ENCODE results near the gene SETD2. TPM values are rescaled to one million over a fixed set of nuclear protein-coding genes. Genes with fewer than 3 reads are reported as not detected.

Gene SETD2
- total and polyA plus RNA-seq, 2 experiments from 2014 or later = 16.7 to 45.2 TPM

GRCh38 chr3:46991406-46992165, 172.3 kb downstream of the SETD2 start:
- H3K27ac Mint-ChIP-seq = no peak overlapping the region

More at GRCh38 chr3:46991406-46992165, 172.3 kb downstream of the SETD2 start:
- Histone ChIP-seq H3F3A (replicated peaks; ENCODE audit: low read depth) (0 out of 2 replicates have a peak, but pooled peaks cover 4% of the 10 kb centered on the region), H4K20me1 (replicated peaks; ENCODE audit: insufficient read depth) (no peaks in the 10 kb centered on the region), H3K79me2 (replicated peaks; ENCODE audit: insufficient read depth) (no peaks in the 10 kb centered on the region), H3K36me3 (ENCODE audit: insufficient read depth) (no peaks in the 10 kb centered on the region), H3K4me3 (no peak overlapping the region), H3K9me2 (ENCODE audit: insufficient read depth) (no peaks in the 10 kb centered on the region), H2AFZ (no peak overlapping the region), H3K4me1 (ENCODE audit: insufficient read depth) (peaks cover 12% of the 10 kb centered on the region), H3K4me2 (no peak overlapping the region), H3K27ac (ENCODE audit: low read depth) (no peak overlapping the region), H3K27me3 (ENCODE audit: insufficient read depth) (no peaks in the 10 kb centered on the region)
- H3K4me1 Mint-ChIP-seq = peaks cover 31% of the 10 kb centered on the region
- no peaks in the 10 kb centered on the region; the same call in 2 of the 3 replicates for H3K9me3 Mint-ChIP-seq
- TF ChIP-seq CREB1 (CRISPR knock-in tag; IDR thresholded peaks at IDR 0.05; ENCODE audit: low read depth) (no peak), ZNF114 (CRISPR knock-in tag; IDR thresholded peaks at IDR 0.05) (no peak), REST (IDR thresholded peaks at IDR 0.05; ENCODE audit: unreplicated experiment) (no peak), ZNF462 (CRISPR knock-in tag; IDR thresholded peaks at IDR 0.05) (no peak), CTCF (conservative IDR thresholded peaks at IDR 0.05; ENCODE audit: low read depth in 2 of 2) (no peak), NANOG (IDR thresholded peaks at IDR 0.05; ENCODE audit: borderline replicate concordance) (no peak), STAT1 (IDR thresholded peaks at IDR 0.05; ENCODE audit: unreplicated experiment) (no peak), JUNB (IDR thresholded peaks at IDR 0.05; ENCODE audit: unreplicated experiment) (no peak), ZNF331 (CRISPR knock-in tag; IDR thresholded peaks at IDR 0.05; ENCODE audit: low read depth) (no peak), EZH2 (IDR thresholded peaks at IDR 0.05; ENCODE audit: low read depth, unreplicated experiment) (no peak), POLR2AphosphoS5 (IDR thresholded peaks at IDR 0.05; ENCODE audit: low read depth) (no peak), EZH2phosphoT487 (IDR thresholded peaks at IDR 0.05; ENCODE audit: unreplicated experiment) (no peak), ETS1 (IDR thresholded peaks at IDR 0.05) (no peak)
- ATAC-seq = no peak
- no peak overlapping the region for H3K4me3 Mint-ChIP-seq
- H3K27me3 Mint-ChIP-seq (ENCODE audit: insufficient read depth, low read depth, poor library complexity) = peaks cover 10% of the 10 kb centered on the region
- no peak for DNase-seq (ENCODE audit: low spot score)
- H3K36me3 Mint-ChIP-seq (ENCODE audit: low read depth) = peaks cover 6% of the 10 kb centered on the region; the same call in 1 of the 3 replicates

Measured in GM23338 (cell line).